GM19438 (cell line): ENCODE results near the gene UBE2M.
"Not testable (repeated sequence)": the region's sequence is repeated elsewhere in the genome, so short reads cannot be mapped to it uniquely, and the experiment has no call there.

Experiments
- ATAC-seq: cut with Tn5 transposase; IDR thresholded peaks from one replicate; pipeline ENCODE4 v1.9.1; 2021; ENCODE audit warnings: low read depth; ENCODE audit not compliant: unreplicated experiment

UBE2M gene

DNA sequence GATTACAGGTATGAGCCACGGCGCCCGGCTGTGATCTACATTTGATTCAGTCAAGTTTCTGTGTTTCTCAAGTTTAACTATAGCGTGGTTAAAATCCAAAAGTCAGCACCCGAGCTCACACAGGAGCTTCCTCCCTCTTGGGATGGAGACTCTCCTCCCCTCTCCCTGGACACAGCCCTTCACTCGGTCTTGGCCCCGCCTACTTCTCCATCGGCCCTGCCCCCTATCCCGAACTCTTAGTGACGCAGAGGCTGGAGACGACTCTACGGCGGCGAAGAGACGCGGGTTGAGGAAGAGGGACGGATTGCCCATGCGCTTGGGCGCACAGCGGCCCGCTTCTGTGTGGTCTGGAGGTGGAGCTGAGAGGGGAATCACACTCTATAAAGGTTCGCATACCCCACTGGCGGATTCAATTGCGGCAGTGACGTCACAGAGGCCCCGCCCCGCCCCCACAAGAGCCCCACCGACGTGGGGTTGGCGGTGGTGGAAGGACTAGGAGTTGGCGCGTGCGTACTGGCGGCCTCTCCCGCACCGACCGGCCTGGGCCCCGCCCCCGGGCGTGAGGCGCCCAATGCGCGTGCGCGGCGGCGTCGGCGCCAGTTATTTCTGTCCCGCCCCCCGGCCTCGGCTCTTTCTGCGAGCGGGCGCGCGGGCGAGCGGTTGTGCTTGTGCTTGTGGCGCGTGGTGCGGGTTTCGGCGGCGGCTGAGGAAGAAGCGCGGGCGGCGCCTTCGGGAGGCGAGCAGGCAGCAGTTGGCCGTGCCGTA is 14.4 kb downstream of the UBE2M start, which contains the start of gene TRIM28:
Gene TRIM28, plus strand, starts transcription at position 239 of the 765 bp plus-strand sequence. CDS start 694 bp downstream, outside the sequence.
- peak; percentile 82 for ATAC-seq

DNA sequence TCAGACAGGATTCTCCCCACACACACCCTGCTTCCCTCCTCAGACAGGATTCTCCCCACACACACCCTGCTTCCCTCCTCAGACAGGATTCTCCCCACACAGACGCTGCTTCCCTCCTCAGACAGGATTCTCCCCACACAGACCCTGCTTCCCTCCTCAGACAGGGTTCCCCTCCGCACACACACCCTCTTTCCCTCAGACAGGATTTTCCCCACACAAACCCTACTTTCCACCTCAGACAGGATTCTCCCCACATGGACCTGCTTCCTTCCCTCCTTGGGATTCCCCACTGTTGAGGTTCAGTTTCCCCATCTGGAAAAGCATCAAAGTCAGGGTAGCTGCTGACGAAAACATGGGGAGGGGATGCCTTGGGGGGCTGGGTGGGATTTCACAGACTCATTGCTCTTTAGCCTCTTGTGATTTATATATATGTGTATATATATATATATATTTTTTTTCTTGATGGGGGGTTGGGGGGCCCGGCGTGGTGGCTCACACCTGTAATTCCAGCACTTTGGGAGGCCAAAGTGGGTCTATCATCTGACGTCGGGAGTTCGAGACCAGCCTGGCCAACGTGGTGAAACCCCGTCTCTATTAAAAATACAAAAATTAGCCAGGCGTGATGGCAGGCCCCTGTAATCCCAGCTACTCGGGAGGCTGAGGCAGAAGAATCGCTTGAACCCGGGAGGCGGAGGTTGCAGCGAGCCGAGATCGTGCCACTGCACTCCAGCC is 15.6 kb downstream of the UBE2M start:
- ATAC-seq, result not testable (repeated sequence)

DNA sequence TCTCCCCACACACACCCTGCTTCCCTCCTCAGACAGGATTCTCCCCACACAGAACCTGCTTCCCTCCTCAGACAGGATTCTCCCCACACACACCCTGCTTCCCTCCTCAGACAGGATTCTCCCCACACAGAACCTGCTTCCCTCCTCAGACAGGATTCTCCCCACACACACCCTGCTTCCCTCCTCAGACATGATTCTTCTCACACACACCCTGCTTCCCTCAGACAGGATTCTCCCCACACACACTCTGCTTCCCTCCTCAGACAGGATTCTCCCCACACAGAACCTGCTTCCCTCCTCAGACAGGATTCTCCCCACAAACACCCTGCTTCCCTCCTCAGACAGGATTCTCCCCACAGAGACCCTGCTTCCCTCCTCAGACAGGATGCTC is 19.2 kb downstream of the UBE2M start:
- not testable (repeated sequence) for ATAC-seq

DNA sequence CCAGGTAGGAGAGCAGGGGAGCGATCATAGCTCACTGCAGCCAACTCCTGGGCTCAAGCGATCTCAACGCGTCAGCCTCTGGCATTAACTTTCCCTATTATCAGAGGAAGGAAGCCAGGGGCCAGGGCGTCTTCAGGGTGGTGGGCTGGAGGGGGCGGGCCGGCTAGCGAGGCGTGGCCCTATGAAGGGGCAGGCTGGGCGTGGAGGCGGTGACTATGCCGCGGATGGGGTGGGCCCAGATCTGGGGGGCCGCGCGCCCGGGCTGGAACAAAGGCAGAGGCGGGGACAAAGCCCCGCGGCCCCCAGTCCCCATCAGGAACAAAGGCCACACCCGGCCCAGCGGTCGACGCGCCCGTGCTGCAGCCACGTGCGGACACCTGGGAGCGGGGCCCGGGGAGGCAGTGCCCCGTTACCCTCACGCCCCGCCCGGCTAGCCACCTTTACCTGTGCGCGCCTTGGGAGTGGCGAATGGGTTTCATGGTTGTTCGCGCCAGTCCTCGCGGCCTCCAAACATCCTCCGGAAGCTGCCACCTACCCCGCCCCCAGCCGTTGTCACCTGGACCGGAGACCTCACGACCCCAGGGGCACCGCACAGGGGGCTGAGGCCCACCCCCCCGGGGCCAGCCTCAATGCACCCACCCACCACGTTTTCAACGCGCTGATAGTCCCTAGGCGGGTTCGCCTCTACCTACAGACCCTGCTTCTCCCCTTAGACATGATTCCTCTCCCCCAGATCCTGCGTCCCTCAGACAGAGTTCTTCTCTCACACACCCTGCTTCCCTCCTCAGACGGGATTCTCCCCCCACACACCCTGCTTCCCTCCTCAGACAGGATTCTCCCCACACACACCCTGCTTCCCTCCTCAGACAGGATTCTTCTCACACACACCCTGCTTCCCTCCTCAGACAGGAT is 19.9 kb downstream of the UBE2M start:
- no peak for ATAC-seq

DNA sequence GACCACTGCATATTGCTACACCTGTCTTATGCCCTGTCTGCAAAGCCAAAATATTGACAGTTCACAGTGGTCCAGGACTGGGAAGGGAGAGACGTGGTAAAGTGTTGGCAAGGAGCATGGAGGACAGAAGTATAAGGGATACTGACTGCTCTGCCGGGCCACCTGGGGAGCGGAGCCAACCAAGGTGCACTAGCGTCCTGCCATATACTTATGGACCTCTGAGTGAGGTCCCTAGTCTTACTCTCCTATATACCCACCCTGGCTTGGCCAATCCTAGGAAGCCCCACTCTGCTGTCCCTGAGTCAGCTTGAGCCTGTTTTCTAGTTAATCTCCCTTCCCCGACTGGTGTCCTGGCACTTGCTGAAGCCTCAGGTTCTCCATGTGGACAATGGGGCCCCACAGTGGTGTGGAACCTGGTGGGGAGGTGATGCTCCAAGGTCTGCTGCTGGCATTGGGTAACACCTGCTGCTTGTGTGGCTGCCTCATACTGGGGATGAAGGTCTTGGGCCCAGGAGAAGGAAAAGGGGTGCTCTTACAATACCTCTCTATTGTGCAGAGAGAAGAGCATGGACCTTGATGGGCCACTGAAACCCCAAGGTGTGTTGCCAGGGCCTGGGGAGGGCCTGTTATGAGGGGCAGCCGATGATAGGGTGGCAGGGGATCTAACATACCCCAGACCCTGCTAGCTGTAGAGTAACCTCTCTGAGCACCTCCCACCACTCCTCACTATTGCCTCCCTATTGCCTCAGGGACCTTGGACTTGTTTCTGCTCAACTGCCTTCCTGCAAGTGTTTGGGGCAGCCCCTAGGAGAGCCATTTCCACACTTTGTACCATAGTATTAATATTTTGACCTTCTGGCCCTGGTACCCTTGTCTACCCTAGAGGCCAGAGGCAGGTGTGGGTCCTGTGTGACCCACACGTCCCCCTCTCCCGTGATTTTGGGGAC is 21.3 kb downstream of the UBE2M start:
- no peak for ATAC-seq

DNA sequence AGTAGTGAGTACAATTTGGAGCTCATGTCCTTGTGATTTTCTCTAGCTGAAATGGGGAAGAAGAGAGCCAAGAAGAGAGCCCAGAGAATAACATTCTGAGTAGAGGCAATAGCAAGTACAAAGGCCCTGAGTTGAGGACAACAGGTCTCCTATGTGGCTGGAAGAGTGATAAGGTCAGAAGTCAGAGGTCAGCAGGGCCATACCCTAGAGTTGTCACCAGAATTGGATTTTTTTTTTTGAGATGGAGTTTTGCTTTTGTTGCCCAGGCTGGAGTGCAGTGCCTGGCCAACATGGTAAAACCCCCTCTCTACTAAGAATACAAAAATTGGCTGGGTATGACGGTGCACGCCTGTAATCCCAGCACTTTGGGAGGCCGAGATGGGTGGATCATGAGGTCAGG is 22.6 kb downstream of the UBE2M start:
- ATAC-seq, result no peak

DNA sequence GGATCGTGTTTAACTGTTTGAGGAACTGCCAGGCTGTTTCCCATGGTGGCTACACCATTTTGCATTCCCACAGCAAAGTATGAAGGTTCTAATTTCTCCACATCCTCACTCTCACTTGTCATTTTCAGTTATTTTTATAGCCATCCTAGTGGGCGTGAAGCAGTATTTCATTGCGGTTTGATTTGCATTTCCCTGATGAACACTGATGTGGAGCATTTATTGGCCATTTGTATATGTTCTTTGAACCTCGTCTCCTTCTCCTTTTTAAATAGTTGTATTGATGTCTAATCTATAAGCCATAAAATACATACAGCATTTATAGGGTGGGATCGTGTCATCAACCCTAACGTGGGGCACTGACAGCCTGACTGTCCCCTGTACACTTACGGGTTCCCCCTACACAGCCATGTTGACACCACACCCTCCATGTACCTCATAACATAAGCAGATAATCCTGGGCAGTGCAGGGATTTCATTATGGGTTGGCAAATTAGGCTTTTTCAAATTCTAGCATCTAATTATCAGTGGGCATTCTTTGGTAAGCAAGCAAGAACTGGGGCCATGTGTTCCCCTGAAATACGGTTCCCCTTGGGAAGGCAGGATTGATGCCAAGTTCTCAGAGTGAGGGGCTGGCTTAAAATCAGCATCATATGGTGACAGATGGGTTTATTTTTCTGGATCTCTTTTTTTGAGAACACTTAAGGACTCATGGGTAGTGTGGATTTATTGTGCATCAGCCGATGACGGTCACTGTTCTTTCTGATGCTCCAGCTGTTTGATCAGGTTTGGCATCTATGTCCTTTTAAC is 27.2 kb downstream of the UBE2M start:
- no peak for ATAC-seq

DNA sequence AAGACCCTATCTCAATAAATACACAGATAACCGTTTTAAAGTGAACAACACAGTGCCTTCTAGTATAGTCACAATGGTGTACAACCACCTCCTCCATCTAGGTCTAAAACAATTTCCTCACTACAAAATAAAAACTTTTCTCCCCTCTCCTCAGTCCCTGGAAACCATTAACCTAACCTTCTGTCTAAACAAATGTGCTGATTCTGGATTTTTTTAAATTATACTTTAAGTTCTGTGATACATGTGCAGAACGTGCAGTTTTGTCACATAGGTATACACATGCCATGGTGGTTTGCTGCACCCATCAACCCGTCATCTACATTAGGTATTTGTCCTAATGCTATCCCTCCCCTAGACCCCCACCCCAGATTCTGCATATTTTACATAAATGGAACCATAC is 29.0 kb downstream of the UBE2M start:
- ATAC-seq, result no peak

DNA sequence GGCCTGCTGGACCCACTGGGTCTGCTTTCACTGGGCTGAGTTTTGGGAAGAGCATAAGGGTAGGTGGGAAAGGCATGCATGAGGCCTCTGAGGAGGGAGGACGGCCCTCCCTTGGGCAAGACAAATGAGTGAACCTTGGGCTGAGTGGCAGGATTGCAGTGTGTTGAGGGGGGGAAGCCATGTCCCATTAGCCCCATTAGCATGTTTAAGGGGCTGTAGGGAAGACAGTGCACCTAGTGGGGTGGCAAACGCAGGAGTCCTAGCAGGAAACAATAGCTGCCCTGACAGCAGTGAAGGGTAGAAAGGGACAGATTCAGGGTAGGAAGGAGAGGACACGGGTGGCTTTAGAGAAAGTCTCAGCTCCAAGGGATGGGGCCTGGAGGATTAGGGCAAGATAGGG is 35.7 kb downstream of the UBE2M start:
- ATAC-seq, result no peak

DNA sequence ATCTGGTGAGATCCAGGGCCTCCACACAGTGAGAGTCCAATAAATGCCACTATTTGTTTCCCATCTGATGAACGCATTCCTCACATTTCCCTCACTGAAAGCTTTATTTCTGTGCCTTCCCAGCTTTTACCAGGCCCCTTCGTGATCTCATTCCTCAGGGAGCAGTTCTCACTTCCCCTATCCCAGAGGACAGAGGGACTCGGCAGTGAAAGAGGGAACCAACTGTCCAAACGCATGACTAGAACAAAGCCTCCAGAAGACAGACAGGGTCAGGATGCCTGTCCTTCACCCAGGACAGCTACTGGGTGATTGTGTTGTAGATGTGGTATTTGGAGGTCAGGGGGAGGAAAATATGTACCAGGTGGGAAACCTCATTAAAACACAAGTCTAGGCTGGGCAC is 36.8 kb downstream of the UBE2M start:
- ATAC-seq, result no peak

DNA sequence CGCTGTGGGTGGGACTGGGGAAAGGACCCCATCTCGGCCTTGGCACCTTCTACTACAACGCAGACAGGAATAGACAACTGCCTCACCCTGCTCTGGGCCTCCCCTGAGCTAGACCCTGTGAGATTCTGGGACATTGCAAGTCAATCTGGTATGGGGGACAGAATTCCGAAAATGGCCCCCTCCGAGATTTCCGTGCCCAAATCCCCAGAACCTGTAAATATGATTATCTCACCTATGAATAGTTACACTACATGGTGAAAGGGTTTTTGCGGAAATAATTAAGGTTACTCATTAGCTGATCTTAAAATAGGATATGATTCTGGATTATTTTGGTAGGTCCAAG is 38.2 kb downstream of the UBE2M start:
- ATAC-seq, result no peak

DNA sequence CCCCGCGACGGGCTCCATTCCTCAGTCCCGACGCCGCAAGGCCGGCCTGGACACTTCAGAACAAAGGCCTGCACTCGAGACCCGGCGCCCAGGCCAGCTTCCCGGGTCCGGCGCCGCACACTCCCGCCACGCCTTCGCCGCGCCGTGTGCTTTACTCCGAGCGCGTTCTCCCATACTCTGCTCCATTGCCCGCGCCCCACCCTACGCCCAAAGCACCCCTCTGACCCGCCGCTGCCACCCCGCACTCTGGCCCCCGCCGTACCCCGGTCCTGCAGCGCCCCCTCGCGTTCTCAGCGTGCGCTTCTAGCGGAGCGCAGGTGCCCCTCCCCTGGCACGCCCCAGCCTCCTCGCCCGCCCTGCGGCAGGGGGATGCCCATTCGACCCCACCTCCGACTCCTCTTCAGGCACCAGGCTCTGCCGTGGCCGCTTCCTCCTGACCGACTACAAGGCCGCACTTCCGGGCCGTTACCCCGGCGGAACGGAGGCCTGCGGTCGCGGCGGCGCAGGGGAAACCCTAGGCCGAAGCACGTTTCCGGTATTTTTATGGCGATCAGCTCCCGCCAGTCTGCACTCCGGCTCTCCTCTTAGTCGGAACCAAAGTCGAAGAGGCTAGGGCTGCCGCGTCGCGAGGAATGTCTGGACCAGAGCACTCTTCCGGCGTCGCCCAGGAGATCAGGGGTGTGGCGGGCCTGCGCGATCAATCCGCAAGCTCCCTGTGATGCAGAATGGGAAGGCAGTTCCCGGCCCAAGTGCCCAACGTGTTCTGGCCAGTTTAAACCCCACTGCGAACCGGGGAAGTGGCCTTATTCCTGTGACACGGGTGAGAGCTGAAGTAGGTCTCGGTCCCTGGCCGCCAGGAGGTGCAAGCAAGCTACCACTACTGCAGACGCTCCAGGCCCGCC is 38.8 kb downstream of the UBE2M start, which contains the start of gene ZBTB45:
Gene ZBTB45, minus strand, starts transcription at position 456 of the 902 bp plus-strand sequence. CDS start 2,137 bp downstream, outside the sequence.
- peak; percentile 75 for ATAC-seq

DNA sequence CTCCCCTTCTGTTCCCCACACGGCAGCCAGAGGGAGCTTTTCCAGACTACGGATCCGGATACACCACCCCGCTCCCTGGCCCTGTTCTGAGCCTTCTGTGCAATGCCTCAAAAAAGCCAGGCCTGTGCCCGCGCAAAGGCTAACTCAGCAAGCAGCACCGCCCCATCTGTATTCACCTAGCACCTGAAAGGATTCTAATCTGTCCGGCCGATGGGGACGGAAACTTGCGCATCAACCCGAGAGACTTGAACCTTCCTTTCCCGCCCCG is 39.4 kb downstream of the UBE2M start:
- no peak for ATAC-seq

DNA sequence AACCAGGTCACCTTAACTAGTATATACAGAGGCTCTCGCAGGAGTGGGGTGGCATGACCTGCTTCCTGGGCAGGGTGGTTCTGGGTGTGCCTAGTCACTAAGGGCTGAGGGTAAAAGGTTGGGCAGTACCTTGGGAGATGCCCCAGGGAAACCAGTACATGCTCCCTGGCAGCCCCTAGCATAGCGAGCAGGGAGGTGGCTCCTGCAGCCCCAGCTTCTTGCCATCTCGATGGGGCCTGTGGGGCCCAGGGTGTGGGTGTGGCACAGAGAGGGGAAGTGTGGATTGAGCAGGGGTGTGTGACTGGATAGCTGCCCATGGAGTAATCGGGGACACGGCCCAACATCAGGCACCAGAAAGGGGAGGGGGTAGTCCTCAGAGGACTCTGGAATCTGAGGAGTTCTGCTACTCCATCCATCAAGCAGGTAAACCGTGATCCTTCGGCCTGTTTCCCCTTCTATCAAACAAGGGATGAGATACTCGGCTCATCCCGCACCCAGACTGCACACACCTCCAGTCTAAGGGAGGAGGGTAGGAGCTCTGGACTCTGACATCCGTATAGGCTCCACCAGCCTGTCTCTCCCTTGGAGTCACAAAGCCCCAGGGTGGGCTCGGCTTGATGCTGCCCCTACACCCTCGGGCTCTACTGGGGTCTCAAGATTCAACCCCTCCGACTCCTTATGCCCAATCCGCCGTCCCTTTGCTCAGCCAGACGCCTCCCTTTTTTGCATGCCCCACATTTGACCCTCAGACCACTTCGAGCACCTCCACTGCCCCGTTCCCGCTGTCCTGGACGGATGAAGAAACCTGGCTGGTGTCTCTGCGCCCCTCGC is 39.9 kb downstream of the UBE2M start:
- ATAC-seq, result no peak

DNA sequence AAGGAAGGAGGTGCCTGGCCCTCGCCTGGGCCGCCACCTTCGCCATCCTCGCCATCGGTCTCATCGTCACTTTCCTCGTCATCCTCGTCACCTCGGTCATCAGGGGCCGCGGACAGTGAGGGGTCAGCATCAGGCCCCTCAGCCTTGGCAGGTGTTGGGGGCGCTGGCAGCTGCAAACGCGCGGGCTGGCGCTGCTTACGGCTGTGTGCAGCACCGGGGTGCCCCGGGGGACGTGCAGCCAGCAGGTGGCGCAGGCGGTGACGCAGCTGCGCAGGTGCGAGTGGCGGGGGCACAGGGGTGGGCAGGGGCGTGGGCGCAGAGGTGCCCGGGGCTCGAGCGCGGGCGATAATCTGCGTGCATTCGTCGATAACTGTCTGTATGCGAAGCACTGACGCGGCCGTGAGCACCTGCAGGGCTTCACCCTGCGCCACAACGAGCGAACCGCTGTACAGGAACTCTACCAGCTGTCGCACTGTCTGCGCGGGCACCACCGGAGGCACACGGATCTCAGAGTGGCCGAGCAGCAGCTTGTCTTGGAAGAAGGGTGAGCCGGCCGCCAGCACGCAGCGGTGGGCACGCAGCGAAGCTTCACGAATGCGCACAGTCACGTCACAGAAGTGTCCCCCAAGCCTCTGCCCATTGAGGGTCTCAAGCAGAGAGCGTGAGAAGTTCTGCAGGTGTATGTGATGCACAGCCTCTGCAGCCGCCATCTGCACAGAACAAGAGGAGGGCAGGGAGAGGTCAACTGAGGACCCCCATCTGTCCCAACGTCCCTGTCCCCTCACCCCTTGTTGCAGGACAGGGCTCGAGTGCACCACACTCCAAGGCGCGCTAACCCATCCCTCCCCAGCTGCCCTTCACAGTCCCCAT is 41.2 kb downstream of the UBE2M start:
- ATAC-seq, result no peak

DNA sequence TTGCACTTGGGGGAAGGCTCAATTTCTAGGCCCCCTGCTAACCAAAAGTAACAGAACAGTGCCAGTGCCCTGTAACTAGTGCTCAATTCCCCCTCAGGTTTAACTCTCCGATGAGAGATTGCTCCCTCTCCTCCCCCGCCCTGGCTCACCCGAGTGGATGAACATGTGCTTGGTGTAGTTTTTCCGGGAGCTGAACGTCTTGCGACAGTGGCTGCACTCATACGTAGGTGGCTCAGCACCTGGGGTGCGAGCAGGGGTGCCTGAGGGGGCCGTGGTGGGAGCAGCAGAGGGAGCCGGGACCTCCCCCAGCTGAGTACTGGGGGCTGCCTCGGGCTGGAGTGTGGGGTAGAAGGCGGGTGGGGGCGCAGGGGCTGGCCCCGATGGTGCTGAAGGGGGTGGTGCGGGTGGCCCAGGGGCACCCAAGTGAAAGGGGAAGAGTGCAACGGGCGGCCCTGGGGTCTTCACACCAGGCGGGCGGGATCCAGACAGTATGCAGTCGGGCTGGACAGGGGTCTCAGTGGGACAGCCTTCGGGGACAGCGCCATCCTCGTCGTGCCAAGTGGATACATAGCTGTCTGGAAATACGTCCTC is 42.1 kb downstream of the UBE2M start:
- ATAC-seq, result no peak
